ENCODE results near the gene SPC24. TPM values are rescaled to one million over a fixed set of nuclear protein-coding genes. Genes with fewer than 3 reads are reported as not detected.

SPC24 gene
- total and polyA plus RNA-seq, 2 of the 4 experiments (the other 2 are of a cell fraction) = 12.2 to 97.5 TPM

GRCh38 chr19:11096210-11096841, 59.3 kb downstream of the SPC24 start:
- peak; percentile 47 for DNase-seq
- peak overlapping the region; percentile 75 for H2AFZ ChIP-seq (replicated peaks; ENCODE audit: low read length, poor library complexity)
- H3K4ac ChIP-seq (ENCODE audit: low read depth, low read length) = peak overlapping the region; percentile 87
- H3K27me3 ChIP-seq (ENCODE audit: control insufficient read depth, insufficient read depth, low read length) = no peaks in the 10 kb centered on the region
- H3K9me1 ChIP-seq (ENCODE audit: insufficient read depth, low read length) = peaks cover 21% of the 10 kb centered on the region
- H4K8ac ChIP-seq (ENCODE audit: low read depth in 2 of 2, low read length in 2 of 2) = peak overlapping the region; percentile 5 to 63; a peak in 2 of 4 replicates
- peak overlapping the region; percentile 78 for H3K27ac ChIP-seq (ENCODE audit: insufficient read depth, low read length)
- ATAC-seq (ENCODE audit: low read depth) = peak; percentile 5; the same call in 1 of the 2 replicates
- peak overlapping the region; percentile 74 for H2AK5ac ChIP-seq (ENCODE audit: low read depth, low read length)
- dilution Hi-C loops (cut with HindIII; ENCODE audit: low sequenced_read_pairs, unreplicated experiment) (no loop called here), in situ Hi-C loops (cut with MboI; ENCODE audit: low sequenced_read_pairs) (no loop called here), intact Hi-C loops (cut with micrococcal nuclease) (no loop called here)
- no peaks in the 10 kb centered on the region for H3K9me3 ChIP-seq (ENCODE audit: control insufficient read depth, insufficient read depth, low read length)
- TF ChIP-seq FOS (IDR thresholded peaks at IDR 0.05; ENCODE audit: low read depth, low read length) = peak; percentile 19; the same call in 1 of the 2 replicates
- no peak for TF ChIP-seq MXI1 (IDR thresholded peaks at IDR 0.05; ENCODE audit: borderline replicate concordance, low read depth, low read length)
- TF ChIP-seq, protein P1, sequence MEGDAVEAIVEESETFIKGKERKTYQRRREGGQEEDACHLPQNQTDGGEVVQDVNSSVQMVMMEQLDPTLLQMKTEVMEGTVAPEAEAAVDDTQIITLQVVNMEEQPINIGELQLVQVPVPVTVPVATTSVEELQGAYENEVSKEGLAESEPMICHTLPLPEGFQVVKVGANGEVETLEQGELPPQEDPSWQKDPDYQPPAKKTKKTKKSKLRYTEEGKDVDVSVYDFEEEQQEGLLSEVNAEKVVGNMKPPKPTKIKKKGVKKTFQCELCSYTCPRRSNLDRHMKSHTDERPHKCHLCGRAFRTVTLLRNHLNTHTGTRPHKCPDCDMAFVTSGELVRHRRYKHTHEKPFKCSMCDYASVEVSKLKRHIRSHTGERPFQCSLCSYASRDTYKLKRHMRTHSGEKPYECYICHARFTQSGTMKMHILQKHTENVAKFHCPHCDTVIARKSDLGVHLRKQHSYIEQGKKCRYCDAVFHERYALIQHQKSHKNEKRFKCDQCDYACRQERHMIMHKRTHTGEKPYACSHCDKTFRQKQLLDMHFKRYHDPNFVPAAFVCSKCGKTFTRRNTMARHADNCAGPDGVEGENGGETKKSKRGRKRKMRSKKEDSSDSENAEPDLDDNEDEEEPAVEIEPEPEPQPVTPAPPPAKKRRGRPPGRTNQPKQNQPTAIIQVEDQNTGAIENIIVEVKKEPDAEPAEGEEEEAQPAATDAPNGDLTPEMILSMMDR (conservative IDR thresholded peaks at IDR 0.05; ENCODE audit: low read depth, low read length) = no peak
- peak; percentile 67 for TF ChIP-seq CEBPB (IDR thresholded peaks at IDR 0.05; ENCODE audit: low read depth, low read length)
- ChIA-PET POLR2A (ENCODE audit: unreplicated experiment) (no interaction called here), CTCF (no interaction called here)
- H3K18ac ChIP-seq (ENCODE audit: low read depth, low read length) = peak overlapping the region; percentile 5; the same call in 1 of the 2 replicates
- peak overlapping the region; percentile 79; the same call in 1 of the 2 replicates for H3K23ac ChIP-seq (ENCODE audit: low read depth, low read length)
- 0 out of 2 replicates have a peak overlapping the region, but pooled peaks have one; percentile 8 for H3K4me2 ChIP-seq (ENCODE audit: low read depth, low read length)
- peaks cover 19% of the 10 kb centered on the region for H3K36me3 ChIP-seq (ENCODE audit: control insufficient read depth, insufficient read depth, low read length)
- H3K79me1 ChIP-seq (ENCODE audit: low read depth in 1 of 2, low read length in 2 of 2) = peaks cover 26 to 92% of the 10 kb centered on the region in 2 experiments
- H2BK20ac ChIP-seq (ENCODE audit: low read depth, low read length) = peak overlapping the region; percentile 68; the same call in 1 of the 2 replicates
- peak overlapping the region; percentile 81 for H2BK5ac ChIP-seq (ENCODE audit: low read depth, low read length, poor library complexity, severe bottlenecking)
- no peak overlapping the region for H3K56ac ChIP-seq (ENCODE audit: extremely low read depth, insufficient read depth, low read length)
- peak overlapping the region; percentile 57; the same call in 1 of the 2 replicates for H4K5ac ChIP-seq (ENCODE audit: low read depth, low read length)
- peak overlapping the region; percentile 77 for H3K14ac ChIP-seq (replicated peaks; ENCODE audit: low read depth, low read length)
- H4K20me1 ChIP-seq (ENCODE audit: insufficient read depth, low read length) = peaks cover 74% of the 10 kb centered on the region
- peak overlapping the region; percentile 57; the same call in 1 of the 3 replicates for H2BK15ac ChIP-seq (ENCODE audit: low read depth, low read length)
- H4K91ac ChIP-seq (ENCODE audit: insufficient read depth, low read depth, low read length) = peak overlapping the region; percentile 73
- no peak overlapping the region for H3K9ac ChIP-seq (ENCODE audit: low read depth, low read length)
- WGBS, 2 experiments (ENCODE audit: extremely low coverage in 2 of 2, insufficient read length in 1 of 2) = 31% methylated on average over 3 of the region's 10 CpGs; no CpG with 5 or more reads in 1 of the 2 experiments
- peaks cover 11% of the 10 kb centered on the region for H3K4me1 ChIP-seq (ENCODE audit: control insufficient read depth, insufficient read depth, low read length)
- H2BK120ac ChIP-seq (ENCODE audit: low read depth, low read length) = peak overlapping the region; percentile 85
- no peak overlapping the region for H3K4me3 ChIP-seq (ENCODE audit: insufficient read depth, low read depth, low read length)
- H2AK9ac ChIP-seq (replicated peaks; ENCODE audit: low read depth, low read length, poor library complexity) = peak overlapping the region; percentile 66
- BruUV-seq (replicated peaks) = no TSS peak

Small RNAs within 50 kb of the gene (microRNA-seq; reads per million reads assigned to microRNA genes)
- 4.0 reads per million, percentile 6 among the genes with 10 or more reads in this experiment for gene MIR6886 (ENCODE audit: unreplicated experiment)

Other genes with a start within 250 kb of the SPC24 start
- gene YIPF2, start 227.1 kb downstream of the SPC24 start, total RNA-seq (2012; rRNA removed) = 53.6 and 61.5 TPM in 2 replicates
- 78.0 and 110 TPM in 2 replicates for gene YIPF2, start 227.1 kb downstream of the SPC24 start, polyA plus RNA-seq (2012; rRNA removed)
- gene TIMM29, start 227.0 kb downstream of the SPC24 start, total RNA-seq (2012; rRNA removed) = 13.4 and 13.9 TPM in 2 replicates
- 9.3 and 10.8 TPM in 2 replicates for gene TIMM29, start 227.0 kb downstream of the SPC24 start, polyA plus RNA-seq (2012; rRNA removed)
- gene SMARCA4, start 194.8 kb downstream of the SPC24 start, total RNA-seq (2012; rRNA removed) = 41.4 and 53.3 TPM in 2 replicates
- gene SMARCA4, start 194.8 kb downstream of the SPC24 start, polyA plus RNA-seq (2012; rRNA removed) = 73.6 and 85.6 TPM in 2 replicates
- gene LDLR, start 66.3 kb downstream of the SPC24 start, total RNA-seq (2012; rRNA removed) = 40.5 and 45.2 TPM in 2 replicates
- gene LDLR, start 66.3 kb downstream of the SPC24 start, polyA plus RNA-seq (2012; rRNA removed) = 53.8 and 61.2 TPM in 2 replicates
- 104 and 126 TPM in 2 replicates for gene KANK2, start 41.8 kb upstream of the SPC24 start, total RNA-seq (2012; rRNA removed)
- 156 and 176 TPM in 2 replicates for gene KANK2, start 41.8 kb upstream of the SPC24 start, polyA plus RNA-seq (2012; rRNA removed)
- gene ANGPTL8, start 83.8 kb upstream of the SPC24 start, total RNA-seq (2012; rRNA removed) = not detected in 2 replicates
- not detected in 2 replicates for gene ANGPTL8, start 83.8 kb upstream of the SPC24 start, polyA plus RNA-seq (2012; rRNA removed)
- 4.4 and 5.0 TPM in 2 replicates for gene DOCK6, start 106.7 kb upstream of the SPC24 start, total RNA-seq (2012; rRNA removed)
- 17.7 and 18.4 TPM in 2 replicates for gene DOCK6, start 106.7 kb upstream of the SPC24 start, polyA plus RNA-seq (2012; rRNA removed)
- gene TSPAN16, start 140.4 kb upstream of the SPC24 start, total RNA-seq (2012; rRNA removed) = not detected in 2 replicates
- gene TSPAN16, start 140.4 kb upstream of the SPC24 start, polyA plus RNA-seq (2012; rRNA removed) = not detected in 2 replicates
- 4.8 and 5.0 TPM in 2 replicates for gene RAB3D, start 183.9 kb upstream of the SPC24 start, total RNA-seq (2012; rRNA removed)
- 5.0 and 5.5 TPM in 2 replicates for gene RAB3D, start 183.9 kb upstream of the SPC24 start, polyA plus RNA-seq (2012; rRNA removed)
- gene TMEM205, start 190.5 kb upstream of the SPC24 start, total RNA-seq (2012; rRNA removed) = 87.5 and 136 TPM in 2 replicates
- 107 and 110 TPM in 2 replicates for gene TMEM205, start 190.5 kb upstream of the SPC24 start, polyA plus RNA-seq (2012; rRNA removed)
- gene CCDC159, start 190.7 kb upstream of the SPC24 start, total RNA-seq (2012; rRNA removed) = 4.4 and 4.7 TPM in 2 replicates
- 14.0 and 14.3 TPM in 2 replicates for gene CCDC159, start 190.7 kb upstream of the SPC24 start, polyA plus RNA-seq (2012; rRNA removed)
- 3.9 and 4.4 TPM in 2 replicates for gene PLPPR2, start 199.7 kb upstream of the SPC24 start, total RNA-seq (2012; rRNA removed)
- 45.2 and 50.2 TPM in 2 replicates for gene PLPPR2, start 199.7 kb upstream of the SPC24 start, polyA plus RNA-seq (2012; rRNA removed)
- gene SWSAP1, start 218.9 kb upstream of the SPC24 start, total RNA-seq (2012; rRNA removed) = 0.36 and 0.56 TPM in 2 replicates
- gene SWSAP1, start 218.9 kb upstream of the SPC24 start, polyA plus RNA-seq (2012; rRNA removed) = 1.6 and 2.0 TPM in 2 replicates
- gene EPOR, start 228.5 kb upstream of the SPC24 start, total RNA-seq (2012; rRNA removed) = 3.1 and 4.3 TPM in 2 replicates
- gene EPOR, start 228.5 kb upstream of the SPC24 start, polyA plus RNA-seq (2012; rRNA removed) = 10.1 and 12.0 TPM in 2 replicates